Measurements from ENCODE around the gene ITPR1.

Gene ITPR1

GRCh38 chr3:4464576-4464975 lies 28.6 kb upstream of the ITPR1 start:
- Histone ChIP-seq H3K4me3 (ENCODE audit: low read depth, low read length, poor library complexity, severe bottlenecking) (no peak overlapping the region), H3K9me3 (ENCODE audit: low read length) (no peaks in the 10 kb centered on the region), H3F3A (ENCODE audit: insufficient read depth, low read length) (no peaks in the 10 kb centered on the region), H4K20me1 (ENCODE audit: insufficient read depth, low read length) (no peaks in the 10 kb centered on the region), H3K27me3 (ENCODE audit: insufficient read depth, low read length) (no peaks in the 10 kb centered on the region), H3K36me3 (ENCODE audit: insufficient read depth, low read length) (no peaks in the 10 kb centered on the region), H3K79me2 (ENCODE audit: insufficient read depth, low read length) (no peaks in the 10 kb centered on the region), H3K27ac (ENCODE audit: low read depth, low read length, poor library complexity, severe bottlenecking) (no peak overlapping the region), H3K4me1 (ENCODE audit: insufficient read depth, low read length, severe bottlenecking) (peaks cover 13% of the 10 kb centered on the region), H3K9me2 (ENCODE audit: low read depth, low read length) (no peaks in the 10 kb centered on the region), H2AFZ (ENCODE audit: low read length) (no peak overlapping the region), H3K9ac (ENCODE audit: low read length) (no peak overlapping the region), H3K4me2 (ENCODE audit: low read length) (no peak overlapping the region)
- TF ChIP-seq EZH2 (IDR thresholded peaks at IDR 0.05; ENCODE audit: borderline replicate concordance, low read length) (no peak), CTCF (IDR thresholded peaks at IDR 0.05; ENCODE audit: low read length) (no peak)

GRCh38 chr3:4466741-4467521 lies 26.2 kb upstream of the ITPR1 start, which contains the start of gene SUMF1:
Gene SUMF1 (minus strand): TSS chr3:4467269. CDS start chr3:4467245, 24 bp downstream.
- Histone ChIP-seq H3K9me3 (ENCODE audit: low read length) (no peaks in the 10 kb centered on the region), H3K9ac (ENCODE audit: low read length) (peak within 1 kb of the TSS; percentile 66), H3K4me3 (ENCODE audit: low read depth, low read length, poor library complexity, severe bottlenecking) (peak within 1 kb of the TSS; percentile 83), H3K27ac (ENCODE audit: low read depth, low read length, poor library complexity, severe bottlenecking) (no peak within 1 kb of the TSS), H3F3A (ENCODE audit: insufficient read depth, low read length) (no peaks in the 10 kb centered on the region), H3K36me3 (ENCODE audit: insufficient read depth, low read length) (no peaks in the 10 kb centered on the region), H3K27me3 (ENCODE audit: insufficient read depth, low read length) (no peaks in the 10 kb centered on the region), H4K20me1 (ENCODE audit: insufficient read depth, low read length) (no peaks in the 10 kb centered on the region), H3K4me2 (ENCODE audit: low read length) (peak within 1 kb of the TSS; percentile 76), H3K79me2 (ENCODE audit: insufficient read depth, low read length) (no peaks in the 10 kb centered on the region), H2AFZ (ENCODE audit: low read length) (peak within 1 kb of the TSS; percentile 99), H3K4me1 (ENCODE audit: insufficient read depth, low read length, severe bottlenecking) (peaks cover 13% of the 10 kb centered on the region), H3K9me2 (ENCODE audit: low read depth, low read length) (no peaks in the 10 kb centered on the region)
- TF ChIP-seq EZH2 (IDR thresholded peaks at IDR 0.05; ENCODE audit: borderline replicate concordance, low read length) (no peak), CTCF (IDR thresholded peaks at IDR 0.05; ENCODE audit: low read length) (no peak)

GRCh38 chr3:4467522-4467867 lies 25.7 kb upstream of the ITPR1 start:
- Histone ChIP-seq H3K79me2 (ENCODE audit: insufficient read depth, low read length) (no peaks in the 10 kb centered on the region), H3K4me1 (ENCODE audit: insufficient read depth, low read length, severe bottlenecking) (peaks cover 13% of the 10 kb centered on the region), H2AFZ (ENCODE audit: low read length) (peak overlapping the region; percentile 99), H3K9me3 (ENCODE audit: low read length) (no peaks in the 10 kb centered on the region), H4K20me1 (ENCODE audit: insufficient read depth, low read length) (no peaks in the 10 kb centered on the region), H3K27ac (ENCODE audit: low read depth, low read length, poor library complexity, severe bottlenecking) (no peak overlapping the region), H3K4me2 (ENCODE audit: low read length) (peak overlapping the region; percentile 76), H3K27me3 (ENCODE audit: insufficient read depth, low read length) (no peaks in the 10 kb centered on the region), H3F3A (ENCODE audit: insufficient read depth, low read length) (no peaks in the 10 kb centered on the region), H3K9ac (ENCODE audit: low read length) (peak overlapping the region; percentile 66; the same call in 1 of the 2 replicates), H3K4me3 (ENCODE audit: low read depth, low read length, poor library complexity, severe bottlenecking) (peak overlapping the region; percentile 83), H3K9me2 (ENCODE audit: low read depth, low read length) (no peaks in the 10 kb centered on the region), H3K36me3 (ENCODE audit: insufficient read depth, low read length) (no peaks in the 10 kb centered on the region)
- TF ChIP-seq EZH2 (IDR thresholded peaks at IDR 0.05; ENCODE audit: borderline replicate concordance, low read length): no peak
